OCI-M2 (cell line): Measurements from ENCODE around the gene NUCB1.
A peak's percentile ranks its signal among the peaks of the same experiment; 100 is the strongest.

Experiments used
- DNase-seq: peaks from one replicate; lab custom pipeline; 2025; ENCODE audit not compliant: unreplicated experiment; lab: John Stamatoyannopoulos, UW

NUCB1 gene

DNA sequence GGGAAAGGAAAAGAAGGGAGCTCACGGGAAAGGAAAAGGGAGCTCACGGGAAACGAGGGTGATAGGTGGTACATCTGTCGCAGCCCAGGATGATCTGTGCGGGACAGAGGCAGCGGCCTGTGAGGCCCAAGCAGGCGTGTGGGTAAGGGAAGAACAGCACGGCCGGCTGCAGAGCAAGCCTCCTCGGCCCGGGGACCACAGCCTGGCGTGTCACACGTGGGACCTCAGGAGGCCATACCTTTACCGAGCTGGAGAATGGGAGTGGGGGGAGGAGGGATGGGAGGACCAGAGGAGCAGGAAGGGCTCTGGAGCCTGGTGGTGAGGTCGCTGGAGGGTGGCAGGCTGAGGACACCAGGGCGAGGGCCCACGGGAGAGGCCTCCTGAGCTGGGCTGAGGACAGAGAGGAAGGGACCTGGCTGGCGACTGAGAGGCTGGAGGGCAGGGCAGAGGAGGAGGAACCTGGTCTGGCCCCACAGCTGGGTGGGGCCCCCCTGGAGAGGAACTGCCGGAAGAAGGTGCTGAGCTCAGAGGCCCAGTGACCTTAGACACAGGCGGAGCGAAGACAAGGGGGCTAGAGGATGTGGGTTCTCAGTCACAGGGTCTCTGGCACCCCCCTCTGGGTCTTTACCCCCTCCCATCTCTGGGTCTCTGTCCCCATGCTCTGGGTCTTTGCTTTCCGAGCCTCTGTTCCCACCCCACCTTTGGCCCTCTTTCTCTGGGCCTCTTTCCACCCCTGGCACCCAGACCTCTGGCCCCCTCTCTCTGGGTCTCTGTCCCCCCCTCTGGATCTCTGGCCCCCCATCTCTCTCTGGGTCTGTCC, 62.1 kb downstream of the NUCB1 start:
- peak; percentile 46 for DNase-seq

DNA sequence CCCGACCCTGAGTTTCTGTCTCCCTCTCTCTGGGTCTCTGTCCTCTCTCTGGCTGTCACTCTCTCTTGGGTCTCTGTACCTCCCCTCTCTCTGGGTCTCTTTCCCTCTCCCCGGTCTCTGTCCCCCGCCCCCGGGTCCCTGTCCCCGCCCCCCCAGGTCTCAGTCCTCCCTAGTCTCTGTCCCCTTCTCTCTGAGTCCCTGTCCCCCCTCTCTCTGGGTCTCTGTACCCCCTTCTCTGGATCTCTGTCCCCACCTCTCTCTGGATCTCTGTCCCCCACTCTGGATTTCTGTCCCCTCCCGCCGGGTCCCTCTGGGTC, 62.7 kb downstream of the NUCB1 start:
- no peak for DNase-seq

DNA sequence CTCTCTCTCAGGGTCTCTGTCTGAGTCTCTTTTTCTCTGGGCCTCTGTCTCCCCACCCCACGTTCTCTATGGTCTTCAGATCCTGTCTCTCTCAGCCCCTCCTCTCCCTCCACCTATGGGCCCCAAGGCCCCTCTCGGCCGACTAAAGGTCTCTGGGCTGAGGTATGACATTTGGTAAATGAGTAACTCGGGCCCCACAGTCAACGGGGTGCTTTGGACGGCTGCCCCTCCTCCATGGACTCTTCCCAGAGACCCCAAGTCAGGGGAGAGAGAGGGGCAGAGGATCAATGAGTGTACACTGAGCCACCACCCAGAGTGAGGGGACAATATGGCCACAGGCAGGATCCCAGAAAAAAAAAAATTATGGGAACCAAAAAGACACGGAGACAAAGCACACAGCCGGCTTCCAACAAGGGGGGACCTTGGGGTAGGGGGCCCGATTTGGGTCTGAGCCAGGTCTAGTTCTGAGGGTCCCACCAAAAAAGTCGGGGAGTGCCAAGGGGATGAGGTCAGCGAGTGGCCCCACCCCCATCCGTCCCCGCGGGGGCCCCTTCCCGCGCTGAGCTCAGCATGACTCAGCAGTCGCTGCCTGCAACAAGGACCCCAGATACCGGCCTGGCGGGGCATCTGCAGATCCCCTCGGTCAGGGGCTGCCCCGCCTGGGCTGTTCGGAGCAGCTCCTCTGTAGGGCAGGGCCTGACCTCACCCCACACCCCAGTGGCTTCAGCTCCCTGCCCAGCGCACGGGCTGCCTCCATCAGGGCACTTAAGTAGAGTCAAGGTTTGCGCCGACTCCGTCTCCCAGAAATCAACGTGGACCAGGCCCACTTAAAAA, 63.5 kb downstream of the NUCB1 start:
- peak; percentile 47 for DNase-seq

DNA sequence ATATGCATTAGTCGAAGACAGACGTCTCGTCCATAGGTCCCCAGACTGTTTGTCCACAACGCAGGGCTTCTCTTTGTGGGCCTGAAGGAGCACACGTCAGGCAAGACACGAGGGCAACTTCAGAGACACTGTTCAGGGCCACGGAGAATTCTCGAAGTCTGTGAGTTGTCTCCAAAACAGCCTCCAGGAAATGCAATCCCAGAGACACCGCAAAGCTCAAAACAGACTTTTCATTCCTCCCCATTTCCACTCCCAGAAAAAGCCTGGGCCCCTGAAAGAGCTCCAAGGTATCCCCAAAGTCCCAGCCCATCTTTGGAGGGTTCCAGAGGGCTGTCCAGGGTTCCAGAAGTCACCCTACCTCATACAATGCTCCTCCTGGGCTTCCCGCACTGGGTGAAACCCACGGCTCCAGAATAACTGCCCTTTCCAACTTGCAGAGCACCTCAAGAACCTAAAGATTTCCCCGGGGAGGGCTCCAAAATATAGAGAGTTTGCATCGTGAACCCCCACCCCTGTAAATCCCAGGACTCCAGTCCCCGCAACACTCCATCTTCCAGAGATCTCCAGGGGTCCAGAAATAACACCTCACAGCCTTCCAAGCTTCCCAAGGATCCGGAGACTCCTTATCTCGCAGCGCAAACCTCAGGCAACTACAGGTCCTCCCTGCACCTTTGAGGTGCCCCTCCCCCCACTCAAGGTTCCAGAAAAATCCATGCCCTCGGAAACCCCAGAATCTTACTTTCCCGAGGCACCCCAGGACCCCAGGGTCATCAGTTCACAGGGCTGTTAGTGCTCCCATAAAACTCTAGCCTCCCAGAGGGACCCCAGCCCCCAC, 64.3 kb downstream of the NUCB1 start:
- no peak for DNase-seq

DNA sequence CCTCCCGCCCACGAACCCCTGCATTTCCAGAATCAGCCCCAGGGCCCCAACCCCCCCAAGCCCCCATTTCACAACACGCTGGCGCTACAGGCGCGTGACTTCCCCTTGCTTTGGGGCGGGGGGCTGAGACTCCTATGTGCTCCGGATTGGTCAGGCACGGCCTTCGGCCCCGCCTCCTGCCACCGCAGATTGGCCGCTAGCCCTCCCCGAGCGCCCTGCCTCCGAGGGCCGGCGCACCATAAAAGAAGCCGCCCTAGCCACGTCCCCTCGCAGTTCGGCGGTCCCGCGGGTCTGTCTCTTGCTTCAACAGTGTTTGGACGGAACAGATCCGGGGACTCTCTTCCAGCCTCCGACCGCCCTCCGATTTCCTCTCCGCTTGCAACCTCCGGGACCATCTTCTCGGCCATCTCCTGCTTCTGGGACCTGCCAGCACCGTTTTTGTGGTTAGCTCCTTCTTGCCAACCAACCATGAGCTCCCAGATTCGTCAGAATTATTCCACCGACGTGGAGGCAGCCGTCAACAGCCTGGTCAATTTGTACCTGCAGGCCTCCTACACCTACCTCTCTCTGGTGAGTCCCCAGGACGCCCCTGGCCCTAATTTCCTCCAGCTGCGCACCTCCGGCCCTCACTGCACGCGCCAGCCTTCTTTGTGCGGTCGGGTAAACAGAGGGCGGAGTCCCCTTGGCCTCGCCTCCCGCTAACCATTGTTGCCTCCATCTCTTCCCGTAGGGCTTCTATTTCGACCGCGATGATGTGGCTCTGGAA, 65.1 kb downstream of the NUCB1 start, which contains the start of gene FTL:
FTL (plus strand) TSS at position 270 of the 766 bp plus-strand sequence; CDS start at position 469, 199 bp downstream.
- peak; percentile 91 for DNase-seq

DNA sequence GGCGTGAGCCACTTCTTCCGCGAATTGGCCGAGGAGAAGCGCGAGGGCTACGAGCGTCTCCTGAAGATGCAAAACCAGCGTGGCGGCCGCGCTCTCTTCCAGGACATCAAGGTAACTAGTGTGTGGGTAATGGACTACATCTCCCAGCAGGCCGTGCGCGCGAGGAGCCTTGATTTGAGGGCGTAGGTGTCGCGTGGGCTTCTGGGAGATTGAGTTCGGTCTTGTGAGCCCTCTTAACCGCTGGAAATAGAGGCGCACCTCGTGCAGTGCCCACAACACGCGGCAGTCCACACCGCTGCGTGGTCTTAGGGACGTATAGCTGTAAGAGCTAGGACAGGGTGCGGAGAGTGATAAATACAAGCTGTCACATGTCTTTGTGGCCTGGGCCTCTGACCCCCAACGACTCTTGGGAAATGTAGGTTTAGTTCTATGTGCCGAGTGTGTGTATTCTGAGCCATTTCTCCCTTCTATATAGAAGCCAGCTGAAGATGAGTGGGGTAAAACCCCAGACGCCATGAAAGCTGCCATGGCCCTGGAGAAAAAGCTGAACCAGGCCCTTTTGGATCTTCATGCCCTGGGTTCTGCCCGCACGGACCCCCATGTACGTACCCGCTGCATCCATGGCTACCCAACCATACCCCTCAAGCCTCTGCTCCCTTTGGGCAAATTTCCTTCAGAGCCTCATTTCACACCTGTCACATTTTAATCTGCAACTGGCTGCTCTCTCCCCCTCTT, 65.9 kb downstream of the NUCB1 start:
- peak; percentile 28 for DNase-seq

DNA sequence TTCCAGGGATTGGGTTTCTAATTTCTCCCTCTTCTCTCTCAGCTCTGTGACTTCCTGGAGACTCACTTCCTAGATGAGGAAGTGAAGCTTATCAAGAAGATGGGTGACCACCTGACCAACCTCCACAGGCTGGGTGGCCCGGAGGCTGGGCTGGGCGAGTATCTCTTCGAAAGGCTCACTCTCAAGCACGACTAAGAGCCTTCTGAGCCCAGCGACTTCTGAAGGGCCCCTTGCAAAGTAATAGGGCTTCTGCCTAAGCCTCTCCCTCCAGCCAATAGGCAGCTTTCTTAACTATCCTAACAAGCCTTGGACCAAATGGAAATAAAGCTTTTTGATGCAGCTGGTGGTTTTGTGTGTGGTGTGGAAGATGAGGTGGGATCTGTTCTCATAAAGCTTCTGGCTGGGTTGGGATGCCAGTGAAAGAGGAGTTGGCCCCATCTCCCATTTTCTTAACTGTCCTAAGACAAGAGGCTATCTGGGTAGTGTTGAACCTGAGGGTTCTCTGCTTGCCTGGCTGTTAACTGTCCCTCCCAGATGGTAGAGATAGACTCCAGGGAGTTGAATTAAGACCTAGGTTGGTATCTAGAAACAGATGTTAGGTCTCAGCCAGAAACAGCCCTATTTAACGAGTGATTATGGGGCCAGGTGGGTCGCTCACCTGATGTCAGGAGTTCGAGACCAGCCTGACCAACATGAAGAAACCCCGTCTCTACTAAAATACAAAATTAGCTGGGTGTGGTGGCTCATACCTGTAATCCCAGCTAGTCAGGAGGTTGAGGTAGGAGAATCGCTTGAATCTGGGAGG, 66.6 kb downstream of the NUCB1 start:
- DNase-seq, result no peak

DNA sequence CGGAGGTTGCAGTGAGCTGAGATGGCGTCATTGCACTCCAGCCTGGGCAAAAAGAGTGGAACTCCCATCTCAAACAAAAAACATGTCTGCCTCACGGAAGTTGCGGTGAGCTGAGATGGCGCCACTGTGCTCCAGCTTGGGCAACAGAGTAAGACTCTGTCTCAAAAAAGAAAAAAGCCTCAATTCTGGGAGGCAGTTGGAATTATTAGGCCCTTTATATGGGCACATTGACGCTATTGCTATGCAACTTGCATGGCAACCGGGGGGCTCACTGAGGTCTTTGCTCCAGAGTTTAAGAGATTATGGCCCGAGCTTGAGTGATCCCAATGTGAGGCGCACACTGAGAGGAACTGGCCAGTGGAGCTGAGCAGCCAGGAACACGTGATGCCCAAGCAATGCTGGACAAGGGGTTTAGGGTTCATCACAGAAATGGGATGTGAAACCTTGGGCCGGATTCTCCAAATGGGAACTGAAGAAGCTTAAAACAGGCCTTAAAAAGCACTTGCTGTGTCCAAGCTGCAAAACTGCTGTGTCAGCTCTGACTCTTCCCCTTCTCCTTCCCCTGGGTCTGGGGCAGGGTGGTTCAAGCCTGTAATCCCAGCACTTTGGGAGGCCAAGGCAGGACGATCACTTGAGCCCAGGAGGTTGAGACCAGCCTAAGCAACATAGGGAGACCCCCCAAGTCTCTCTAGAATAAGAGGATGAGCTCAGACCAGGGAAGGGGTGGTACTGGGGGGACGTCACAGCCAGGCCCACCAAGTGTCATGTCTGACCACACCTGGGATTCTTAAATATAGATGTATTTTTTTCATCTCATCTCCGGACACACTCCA, 67.5 kb downstream of the NUCB1 start:
- DNase-seq, result no peak

DNA sequence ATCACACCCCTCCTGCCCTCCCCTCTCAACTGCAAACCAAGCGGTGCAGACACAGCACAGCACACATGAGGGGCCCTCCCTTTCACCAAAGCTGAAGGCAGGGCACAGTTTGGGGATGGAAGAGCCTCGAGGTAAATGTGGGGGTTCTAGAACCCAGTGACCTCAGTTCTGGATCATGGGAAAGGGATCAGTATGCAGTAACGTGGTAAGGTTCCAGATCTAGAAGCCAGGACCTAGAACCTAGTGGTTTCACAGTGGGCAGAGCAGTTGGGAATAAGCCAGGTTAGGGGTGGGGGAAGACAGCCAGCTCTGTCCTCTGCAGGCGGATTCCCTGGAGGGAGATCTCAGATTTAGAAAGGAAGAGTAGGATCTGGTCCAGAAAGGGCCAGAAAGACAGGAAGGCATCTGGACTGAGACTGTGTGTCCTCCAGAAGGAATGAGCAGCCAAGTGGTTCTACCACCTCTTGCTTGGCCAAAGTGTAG, 68.1 kb downstream of the NUCB1 start:
- no peak for DNase-seq

DNA sequence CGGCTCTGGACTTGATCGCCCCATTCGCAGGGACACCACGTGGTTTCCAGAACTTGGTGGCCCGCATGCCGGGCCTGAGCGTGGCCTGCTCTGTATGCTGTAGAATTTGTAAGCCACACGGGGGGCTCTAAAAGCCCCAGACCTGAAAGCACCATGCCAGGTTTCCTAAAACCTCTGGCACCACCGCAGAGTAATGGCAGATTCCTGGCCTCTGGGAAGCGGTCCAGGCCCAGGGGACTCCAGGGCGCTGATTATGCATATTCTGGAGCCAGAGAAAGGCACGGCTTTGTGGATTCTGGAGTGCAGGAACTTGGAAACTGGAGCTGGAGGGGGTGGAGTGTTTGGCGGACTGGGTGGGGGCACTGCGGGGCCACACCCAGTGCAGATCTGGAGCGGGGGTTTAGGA, 68.7 kb downstream of the NUCB1 start:
- no peak for DNase-seq

DNA sequence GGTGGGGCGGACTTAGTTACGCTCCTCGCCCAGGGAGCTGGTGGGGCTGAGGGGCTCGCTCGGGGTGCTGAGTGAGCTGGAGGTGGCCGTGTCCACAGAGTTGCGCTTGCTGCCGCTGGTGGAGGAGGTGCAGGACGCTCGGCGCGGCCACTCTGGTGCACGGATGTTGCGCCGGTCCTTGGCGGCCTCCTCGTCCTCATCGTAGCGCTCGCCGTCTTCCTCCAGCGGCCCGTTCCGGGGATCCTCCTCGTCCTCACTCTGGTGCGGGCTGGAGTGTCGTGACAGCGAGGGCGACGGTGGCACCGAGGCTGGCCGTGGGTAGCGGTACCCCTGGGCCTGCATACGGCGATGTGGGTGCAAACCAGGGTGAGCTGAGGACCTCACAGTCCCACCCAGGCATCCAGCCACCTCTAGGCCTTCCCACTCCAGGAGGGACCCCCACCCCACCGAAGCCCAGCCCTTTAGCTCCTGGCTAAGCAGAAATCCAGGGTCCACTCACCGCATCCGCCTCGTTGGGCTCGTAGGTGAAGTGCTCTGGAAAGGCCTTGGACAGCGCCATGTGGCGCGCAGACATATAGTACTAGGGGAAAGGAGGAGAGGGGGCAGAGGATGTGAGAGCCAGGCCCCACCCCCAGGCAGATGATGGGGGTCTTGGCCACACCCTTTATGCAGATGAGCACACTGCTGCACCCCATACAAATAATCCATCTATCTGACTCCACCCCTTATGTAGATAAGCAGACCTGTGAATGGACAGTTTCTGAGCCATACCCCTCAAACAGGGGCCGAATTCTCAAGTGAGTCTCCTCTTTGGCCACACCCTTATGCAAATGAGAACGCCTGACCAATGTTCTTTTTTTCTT, 69.4 kb downstream of the NUCB1 start:
- no peak for DNase-seq

DNA sequence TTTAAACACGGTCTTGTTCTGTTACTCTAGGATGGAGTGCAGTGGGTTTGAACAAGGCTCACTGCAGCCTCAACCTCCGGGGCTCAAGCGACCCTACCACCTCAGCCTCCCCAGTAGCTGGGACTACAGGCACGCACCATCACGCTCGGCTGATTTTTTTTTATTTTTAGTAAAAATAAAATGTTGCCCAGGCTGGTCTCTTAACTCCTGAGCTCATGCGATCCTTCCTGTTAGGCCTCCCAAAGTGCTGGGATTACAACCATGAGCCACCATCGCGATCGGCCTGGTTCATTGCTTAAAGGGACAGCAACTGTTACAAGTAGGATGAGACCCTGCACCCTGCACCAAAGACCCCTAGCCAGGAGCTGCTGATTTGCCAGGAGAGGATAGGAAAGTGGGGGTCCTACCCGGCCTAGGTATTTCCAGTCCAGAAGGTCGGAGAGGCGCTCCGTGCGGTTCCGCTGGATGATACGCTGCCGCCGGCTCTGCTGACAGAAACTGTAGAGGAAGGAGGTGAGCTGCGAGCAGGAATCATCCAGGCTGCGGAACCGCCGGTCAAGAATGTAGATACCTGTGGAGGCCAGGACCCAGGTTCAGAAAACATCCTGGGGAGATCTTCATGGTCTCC, 70.1 kb downstream of the NUCB1 start:
- no peak for DNase-seq

DNA sequence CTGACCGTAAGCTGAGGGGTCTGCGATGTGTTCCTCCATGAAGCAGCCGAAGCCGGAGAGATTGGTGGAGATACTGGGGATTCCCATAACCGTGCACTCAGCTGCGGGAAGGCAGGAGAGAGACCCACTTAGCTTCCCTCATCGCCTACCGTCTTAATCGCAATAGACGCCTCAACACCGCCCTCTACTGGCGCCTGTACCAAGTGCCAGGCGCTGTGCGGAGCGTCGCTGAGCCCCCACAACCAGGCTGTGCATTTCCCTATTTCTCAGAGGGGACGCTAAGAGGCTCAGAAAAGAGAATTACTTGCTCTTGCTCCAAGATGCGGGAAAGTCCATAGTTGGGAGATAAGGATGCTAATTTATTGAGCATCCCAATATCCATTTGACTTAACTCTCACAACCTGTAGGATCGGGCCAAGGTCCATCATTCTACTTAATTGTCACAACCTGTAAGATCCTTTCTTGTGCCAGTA, 70.8 kb downstream of the NUCB1 start:
- DNase-seq, result peak; percentile 84
